ENCODE data around the gene CYP24A1.
"Not testable (repeated sequence)": the region's sequence is repeated elsewhere in the genome, so short reads cannot be mapped to it uniquely, and the experiment has no call there.

Gene CYP24A1

GRCh38 chr20:54134445-54135220 is 39.2 kb downstream of the CYP24A1 start:
- Histone ChIP-seq H3K27ac (ENCODE audit: low read depth, low read length) (no peak overlapping the region), H3K4me1 (ENCODE audit: control insufficient read depth in 1 of 2, insufficient read depth in 2 of 2, low read length in 2 of 2) (peaks cover 0 to 9% of the 10 kb centered on the region in 2 donors), H3K9ac (ENCODE audit: low read depth in 1 of 2, low read length in 2 of 2) (no peak overlapping the region), H3K27me3 (ENCODE audit: control insufficient read depth in 1 of 2, insufficient read depth in 2 of 2, low read length in 2 of 2) (peaks cover 0 to 5% of the 10 kb centered on the region in 2 donors), H3K4me3 (ENCODE audit: low read depth in 1 of 2, low read length in 2 of 2) (no peak overlapping the region), H3K9me3 (ENCODE audit: control insufficient read depth in 1 of 2, low read length in 2 of 2) (no peaks in the 10 kb centered on the region), H3K36me3 (ENCODE audit: control insufficient read depth in 1 of 2, insufficient read depth in 2 of 2, low read length in 2 of 2) (no peaks in the 10 kb centered on the region)

DNA sequence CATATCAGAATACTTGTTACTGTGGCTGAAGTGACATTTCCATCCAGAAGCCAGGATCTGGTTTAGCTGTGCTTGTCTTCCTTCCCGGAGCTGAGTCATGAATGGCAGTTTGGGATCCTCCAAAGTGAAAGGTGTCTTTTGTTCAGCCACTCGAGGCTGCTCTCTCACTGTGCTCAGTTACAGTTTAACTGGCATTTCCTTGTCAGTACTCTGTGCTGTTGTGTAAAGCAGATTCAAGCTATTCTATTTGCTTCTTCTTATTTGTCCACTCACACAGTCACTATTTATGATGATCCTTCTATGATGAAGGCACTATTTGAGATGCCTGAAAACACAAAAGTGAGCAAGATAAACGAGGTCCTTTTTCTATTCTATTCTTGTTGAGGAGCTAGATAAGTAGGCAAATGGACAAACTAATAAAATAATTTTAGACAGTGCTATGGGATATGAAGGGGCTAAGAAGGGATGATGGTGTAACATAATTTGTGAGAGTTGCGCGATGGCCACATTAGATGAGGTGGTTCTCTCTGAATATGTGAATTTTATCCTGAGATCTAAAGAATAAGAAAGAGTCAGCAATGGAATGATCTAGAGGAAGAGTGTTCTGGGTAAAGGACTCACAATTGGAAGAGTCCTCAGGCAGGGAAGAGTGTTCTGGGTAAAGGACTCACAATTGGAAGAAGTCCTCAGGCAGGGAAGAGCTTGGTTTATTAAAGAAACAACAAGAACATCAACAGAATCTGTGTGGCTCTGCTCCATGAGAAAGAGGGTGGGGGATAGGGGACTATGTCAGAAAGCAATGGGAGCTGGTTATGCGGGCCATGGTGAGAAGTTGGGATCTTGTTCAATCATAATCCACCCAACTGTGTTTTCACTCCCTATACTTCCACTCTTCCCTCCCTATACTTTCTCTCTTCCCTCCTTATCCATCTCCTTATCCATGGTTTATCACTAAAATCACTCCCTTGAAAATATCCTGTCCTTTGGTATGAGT is 40.1 kb downstream of the CYP24A1 start:
- Histone ChIP-seq H3K36me3 (ENCODE audit: control insufficient read depth in 1 of 2, insufficient read depth in 2 of 2, low read length in 2 of 2) (no peaks in the 10 kb centered on the region), H3K4me1 (ENCODE audit: control insufficient read depth in 1 of 2, insufficient read depth in 2 of 2, low read length in 2 of 2) (peaks cover 0 to 9% of the 10 kb centered on the region in 2 donors), H3K27ac (ENCODE audit: low read depth, low read length) (no peak overlapping the region), H3K4me3 (ENCODE audit: low read depth in 1 of 2, low read length in 2 of 2) (no peak overlapping the region), H3K9me3 (ENCODE audit: control insufficient read depth in 1 of 2, low read length in 2 of 2) (no peaks in the 10 kb centered on the region), H3K27me3 (ENCODE audit: control insufficient read depth in 1 of 2, insufficient read depth in 2 of 2, low read length in 2 of 2) (peaks cover 0 to 5% of the 10 kb centered on the region in 2 donors), H3K9ac (ENCODE audit: low read depth in 1 of 2, low read length in 2 of 2) (no peak overlapping the region)

- Histone ChIP-seq H3K4me1 (ENCODE audit: control insufficient read depth in 1 of 2, insufficient read depth in 2 of 2, low read length in 2 of 2) (peaks cover 0 to 9% of the 10 kb centered on the region in 2 donors), H3K9ac (ENCODE audit: low read depth in 1 of 2, low read length in 2 of 2) (no peak overlapping the region), H3K27ac (ENCODE audit: low read depth, low read length) (no peak overlapping the region)
These were observed 41.0 kb downstream of the CYP24A1 start for GRCh38 chr20:54132612-54133433.

DNA sequence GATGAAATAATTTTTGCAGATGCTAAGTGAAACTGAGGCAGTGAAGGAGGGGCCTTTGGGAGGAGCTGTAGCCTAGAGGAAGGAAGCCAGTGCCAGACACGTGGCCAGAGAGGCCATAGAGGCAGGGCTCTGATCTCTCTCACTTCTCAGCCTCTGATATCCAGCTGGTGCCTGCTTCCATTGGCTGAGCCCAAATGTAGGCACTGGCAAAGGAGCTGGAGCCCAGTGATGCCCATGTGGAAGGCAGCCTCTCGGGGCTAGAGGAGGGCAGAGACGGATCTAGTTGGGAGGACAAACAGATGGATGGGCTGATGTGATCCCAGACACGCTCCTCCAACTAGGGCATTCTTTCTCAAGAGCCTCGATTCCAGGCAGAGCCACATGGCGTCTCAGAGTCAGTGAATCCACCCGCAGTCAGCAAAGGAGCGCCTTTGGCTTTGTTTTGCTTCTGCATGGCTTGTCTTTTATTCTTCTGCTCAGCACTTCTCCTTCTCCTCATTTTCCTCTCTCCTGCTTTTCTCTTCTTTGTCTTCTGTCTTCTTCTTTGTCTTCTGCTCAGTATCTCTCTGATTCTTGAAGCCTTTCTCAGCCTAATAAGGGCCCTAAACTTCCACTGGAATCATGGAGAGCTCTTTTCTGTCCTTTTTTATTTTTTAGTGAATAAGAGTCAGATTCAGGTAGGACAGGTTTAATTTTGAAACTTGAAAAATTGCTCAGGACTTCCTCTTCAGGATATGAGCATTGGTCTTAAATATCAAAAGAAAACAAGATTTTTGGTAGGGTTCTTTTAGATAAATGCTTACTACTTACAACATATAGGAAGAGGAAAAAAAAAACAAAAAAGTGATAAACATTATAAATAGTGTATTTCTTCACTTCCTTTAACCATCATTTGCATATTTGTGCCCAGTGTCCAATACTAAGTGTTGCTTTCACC is 41.8 kb downstream of the CYP24A1 start:
- Histone ChIP-seq H3K4me3 (ENCODE audit: low read depth in 1 of 2, low read length in 2 of 2) (no peak overlapping the region), H3K36me3 (ENCODE audit: control insufficient read depth in 1 of 2, insufficient read depth in 2 of 2, low read length in 2 of 2) (no peaks in the 10 kb centered on the region), H3K27me3 (ENCODE audit: control insufficient read depth in 1 of 2, insufficient read depth in 2 of 2, low read length in 2 of 2) (peaks cover 0 to under 1% of the 10 kb centered on the region in 2 donors), H3K9ac (ENCODE audit: low read depth in 1 of 2, low read length in 2 of 2) (no peak overlapping the region), H3K4me1 (ENCODE audit: control insufficient read depth in 1 of 2, insufficient read depth in 2 of 2, low read length in 2 of 2) (peaks cover 0 to 9% of the 10 kb centered on the region in 2 donors), H3K9me3 (ENCODE audit: control insufficient read depth in 1 of 2, low read length in 2 of 2) (no peaks in the 10 kb centered on the region), H3K27ac (ENCODE audit: low read depth, low read length) (no peak overlapping the region)

More at GRCh38 chr20:54132612-54133433, 41.0 kb downstream of the CYP24A1 start:
- peaks cover 0 to 5% of the 10 kb centered on the region in 2 donors for H3K27me3 ChIP-seq (ENCODE audit: control insufficient read depth in 1 of 2, insufficient read depth in 2 of 2, low read length in 2 of 2)
- no peaks in the 10 kb centered on the region for H3K36me3 ChIP-seq (ENCODE audit: control insufficient read depth in 1 of 2, insufficient read depth in 2 of 2, low read length in 2 of 2)
- H3K4me3 ChIP-seq (ENCODE audit: low read depth in 1 of 2, low read length in 2 of 2) = no peak overlapping the region
- no peaks in the 10 kb centered on the region for H3K9me3 ChIP-seq (ENCODE audit: control insufficient read depth in 1 of 2, low read length in 2 of 2)

- H3K4me1 ChIP-seq (ENCODE audit: control insufficient read depth in 1 of 2, insufficient read depth in 2 of 2, low read length in 2 of 2); H3K9me3 ChIP-seq (ENCODE audit: control insufficient read depth in 1 of 2, low read length in 2 of 2); H3K27me3 ChIP-seq (ENCODE audit: control insufficient read depth in 1 of 2, insufficient read depth in 2 of 2, low read length in 2 of 2); H3K9ac ChIP-seq (ENCODE audit: low read depth in 1 of 2, low read length in 2 of 2); H3K36me3 ChIP-seq (ENCODE audit: control insufficient read depth in 1 of 2, insufficient read depth in 2 of 2, low read length in 2 of 2); H3K4me3 ChIP-seq (ENCODE audit: low read depth in 1 of 2, low read length in 2 of 2); H3K27ac ChIP-seq (ENCODE audit: low read depth, low read length): not testable (repeated sequence)
These were observed 42.7 kb downstream of the CYP24A1 start for GRCh38 chr20:54131125-54131524.

- H3K27ac ChIP-seq (ENCODE audit: low read depth, low read length) = no peak overlapping the region
- no peaks in the 10 kb centered on the region for H3K27me3 ChIP-seq (ENCODE audit: control insufficient read depth in 1 of 2, insufficient read depth in 2 of 2, low read length in 2 of 2)
- no peak overlapping the region for H3K9ac ChIP-seq (ENCODE audit: low read depth in 1 of 2, low read length in 2 of 2)
- peaks cover 0 to 9% of the 10 kb centered on the region in 2 donors for H3K4me1 ChIP-seq (ENCODE audit: control insufficient read depth in 1 of 2, insufficient read depth in 2 of 2, low read length in 2 of 2)
- no peaks in the 10 kb centered on the region for H3K9me3 ChIP-seq (ENCODE audit: control insufficient read depth in 1 of 2, low read length in 2 of 2)
- H3K4me3 ChIP-seq (ENCODE audit: low read depth in 1 of 2, low read length in 2 of 2) = no peak overlapping the region
- no peaks in the 10 kb centered on the region for H3K36me3 ChIP-seq (ENCODE audit: control insufficient read depth in 1 of 2, insufficient read depth in 2 of 2, low read length in 2 of 2)
These were observed 44.4 kb downstream of the CYP24A1 start for GRCh38 chr20:54129350-54129749.

DNA sequence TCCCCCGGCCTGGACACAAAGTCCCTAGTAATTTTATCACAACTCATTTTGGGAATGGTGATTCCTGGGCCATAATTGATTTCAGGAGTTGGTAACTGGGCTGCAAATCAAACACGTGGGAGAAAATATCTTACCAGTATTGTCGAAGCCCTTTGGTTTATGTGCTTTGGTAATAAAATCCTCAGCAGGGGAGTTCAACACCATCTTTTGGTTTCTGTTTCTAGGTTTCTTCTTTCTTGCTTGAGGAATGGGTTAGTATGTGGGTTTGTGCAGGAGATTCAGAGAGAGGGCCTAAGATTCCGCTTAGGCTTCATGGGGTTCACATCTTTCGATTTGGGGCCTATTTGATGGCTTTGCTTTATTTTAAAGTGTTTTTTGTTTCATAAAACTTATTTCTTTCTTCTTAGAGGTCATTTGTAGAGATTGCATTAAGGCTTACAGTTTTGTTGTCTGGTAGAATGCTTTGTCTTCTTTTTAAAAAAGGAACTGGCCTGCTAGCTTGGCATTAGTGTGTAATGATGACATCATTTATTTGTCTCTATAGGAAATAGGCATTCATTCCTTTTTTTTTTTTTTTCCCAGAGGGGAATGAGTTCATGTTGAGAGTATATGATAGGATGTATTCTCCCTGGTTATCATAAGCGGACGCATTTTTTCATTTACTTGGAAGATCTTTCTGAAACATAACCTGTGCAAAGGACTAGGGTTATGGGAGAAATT is 45.8 kb downstream of the CYP24A1 start:
- Histone ChIP-seq H3K36me3 (ENCODE audit: control insufficient read depth in 1 of 2, insufficient read depth in 2 of 2, low read length in 2 of 2) (no peaks in the 10 kb centered on the region), H3K9ac (ENCODE audit: low read depth in 1 of 2, low read length in 2 of 2) (no peak overlapping the region), H3K4me1 (ENCODE audit: control insufficient read depth in 1 of 2, insufficient read depth in 2 of 2, low read length in 2 of 2) (peaks cover 0 to 11% of the 10 kb centered on the region in 2 donors), H3K9me3 (ENCODE audit: control insufficient read depth in 1 of 2, low read length in 2 of 2) (no peaks in the 10 kb centered on the region), H3K4me3 (ENCODE audit: low read depth in 1 of 2, low read length in 2 of 2) (no peak overlapping the region), H3K27me3 (ENCODE audit: control insufficient read depth in 1 of 2, insufficient read depth in 2 of 2, low read length in 2 of 2) (no peaks in the 10 kb centered on the region), H3K27ac (ENCODE audit: low read depth, low read length) (no peak overlapping the region)

DNA sequence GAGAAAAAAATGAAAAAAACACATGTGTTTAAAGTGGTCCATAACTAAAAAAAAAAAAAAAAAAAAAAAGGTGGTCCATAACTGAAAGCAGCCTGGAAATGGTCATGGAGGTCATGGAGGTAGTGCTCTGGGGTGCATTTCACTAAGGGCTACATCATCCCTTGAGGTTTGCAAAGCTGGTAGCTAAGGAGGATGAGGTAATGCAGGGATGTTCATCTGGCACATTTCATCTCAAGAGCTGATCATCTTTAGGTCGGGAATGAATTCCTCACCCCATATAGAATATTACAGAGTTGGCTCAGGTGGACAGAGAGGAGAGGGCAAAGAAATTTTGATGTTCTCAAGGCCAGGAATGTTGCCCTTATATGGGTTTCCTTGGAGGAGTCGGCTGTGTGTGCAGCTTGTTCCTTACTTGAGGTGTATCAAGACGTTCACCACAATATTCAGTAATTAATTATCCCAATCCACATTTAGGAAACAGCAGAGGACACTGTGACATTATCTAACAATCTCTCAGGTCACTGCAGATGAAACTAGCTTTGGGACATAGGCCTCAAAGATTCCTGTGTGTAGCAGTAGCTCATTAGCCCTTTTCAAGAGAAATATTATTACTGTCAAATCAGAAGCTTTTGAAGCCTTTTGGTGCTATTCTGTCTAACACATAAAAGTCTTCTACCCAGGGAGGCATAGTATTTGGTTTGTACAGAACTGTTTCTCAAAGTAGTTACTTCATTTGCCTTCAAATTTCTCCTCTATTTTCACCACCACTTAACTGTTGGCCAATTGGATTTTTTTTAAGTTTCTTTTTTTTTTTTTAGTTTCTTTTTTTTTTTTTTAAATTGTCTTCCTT is 46.8 kb downstream of the CYP24A1 start:
- H3K9me3 ChIP-seq (ENCODE audit: control insufficient read depth in 1 of 2, low read length in 2 of 2) = no peaks in the 10 kb centered on the region

More for the DNA sequence above, 46.8 kb downstream of the CYP24A1 start:
- no peaks in the 10 kb centered on the region for H3K27me3 ChIP-seq (ENCODE audit: control insufficient read depth in 1 of 2, insufficient read depth in 2 of 2, low read length in 2 of 2)
- no peak overlapping the region for H3K9ac ChIP-seq (ENCODE audit: low read depth in 1 of 2, low read length in 2 of 2)
- H3K27ac ChIP-seq (ENCODE audit: low read depth, low read length) = no peak overlapping the region
- no peaks in the 10 kb centered on the region for H3K36me3 ChIP-seq (ENCODE audit: control insufficient read depth in 1 of 2, insufficient read depth in 2 of 2, low read length in 2 of 2)
- H3K4me1 ChIP-seq (ENCODE audit: control insufficient read depth in 1 of 2, insufficient read depth in 2 of 2, low read length in 2 of 2) = peaks cover 0 to 6% of the 10 kb centered on the region in 2 donors
- H3K4me3 ChIP-seq (ENCODE audit: low read depth in 1 of 2, low read length in 2 of 2) = no peak overlapping the region
